Mesenchymal stem cell (in vitro differentiated cells and primary cell): Measurements from ENCODE around the gene SKAP1.
"Not testable (repeated sequence)": the region's sequence is repeated elsewhere in the genome, so short reads cannot be mapped to it uniquely, and the experiment has no call there.

ENCODE experiments used
- DNase-seq: peaks from one replicate; pipeline ENCODE4 v3.0.0-alpha.2; 2013
- H2AFZ ChIP-seq: one replicate; pipeline ENCODE4 v1.6.1; 2013; ENCODE audit warnings: low read depth, mild to moderate bottlenecking, control low read depth, inconsistent platforms, low read length, moderate library complexity
- H2AK5ac ChIP-seq: 2 replicates; pipeline ENCODE4 v1.6.1; 2013; ENCODE audit warnings: low read length, moderate library complexity, mild to moderate bottlenecking, inconsistent platforms; ENCODE audit not compliant: severe bottlenecking
- H2BK120ac ChIP-seq: one replicate; pipeline ENCODE4 v1.6.1; 2013; ENCODE audit warnings: low read depth, mild to moderate bottlenecking, inconsistent platforms, low read length, moderate library complexity
- H2BK12ac ChIP-seq, 2 experiments: one replicate each; pipeline ENCODE4 v1.6.1; 2013; ENCODE audit warnings: inconsistent platforms in 2 of 2, low read length in 2 of 2, mild to moderate bottlenecking in 2 of 2, moderate library complexity in 2 of 2, control low read depth in 1 of 2
- H2BK15ac ChIP-seq: one replicate; pipeline ENCODE4 v1.6.1; 2013; ENCODE audit warnings: mild to moderate bottlenecking, low read depth, inconsistent platforms; ENCODE audit not compliant: poor library complexity, severe bottlenecking
- H2BK5ac ChIP-seq: 2 replicates; pipeline ENCODE4 v1.6.1; 2013; ENCODE audit warnings: low read depth, mild to moderate bottlenecking, low read length, control low read depth, inconsistent platforms; ENCODE audit not compliant: poor library complexity, severe bottlenecking
- H3K14ac ChIP-seq, 2 experiments: one replicate each; pipeline ENCODE4 v1.6.1; 2013; ENCODE audit warnings: inconsistent platforms in 2 of 2, low read length in 2 of 2, control low read depth in 1 of 2, mild to moderate bottlenecking in 1 of 2, moderate library complexity in 1 of 2
- H3K18ac ChIP-seq, 2 experiments: one replicate each; pipeline ENCODE4 v1.6.1; 2013; ENCODE audit warnings: inconsistent platforms in 2 of 2, low read length in 2 of 2, control low read depth in 1 of 2, low read depth in 1 of 2, mild to moderate bottlenecking in 1 of 2
- H3K23ac ChIP-seq, 2 experiments: one replicate each; pipeline ENCODE4 v1.6.1; 2013; ENCODE audit warnings: inconsistent platforms in 2 of 2, low read length in 2 of 2, mild to moderate bottlenecking in 2 of 2, moderate library complexity in 2 of 2, control low read depth in 1 of 2
- H3K27ac ChIP-seq: 2 replicates; pipeline ENCODE4 v1.5.1; 2013; ENCODE audit warnings: mild to moderate bottlenecking, moderate library complexity, low read length, control low read depth, inconsistent platforms; ENCODE audit not compliant: poor library complexity, severe bottlenecking
- H3K27me3 ChIP-seq, 2 experiments: 2 replicates each; pipeline versions ENCODE4 v1.6.1 to v1.7.0; 2013; ENCODE audit warnings: low read length in 2 of 2, mild to moderate bottlenecking in 2 of 2, moderate library complexity in 2 of 2, control low read depth in 1 of 2, inconsistent platforms in 1 of 2; ENCODE audit not compliant: control insufficient read depth in 1 of 2, insufficient read depth in 1 of 2
- H3K36me3 ChIP-seq, 2 experiments: 2 replicates each; pipeline versions ENCODE4 v1.6.1 to v1.7.0; 2013; ENCODE audit warnings: low read length in 2 of 2, control low read depth in 1 of 2, inconsistent platforms in 1 of 2, low read depth in 1 of 2, mild to moderate bottlenecking in 1 of 2; ENCODE audit not compliant: insufficient read depth in 2 of 2, control insufficient read depth in 1 of 2
- H3K4ac ChIP-seq, 2 experiments: one replicate each; pipeline ENCODE4 v1.6.1; 2013; ENCODE audit warnings: inconsistent platforms in 2 of 2, low read length in 2 of 2, mild to moderate bottlenecking in 2 of 2, moderate library complexity in 2 of 2, control low read depth in 1 of 2, low read depth in 1 of 2
- H3K4me1 ChIP-seq: 2 replicates; pipeline ENCODE4 v1.6.1; 2013; ENCODE audit warnings: low read depth, low read length, control low read depth; ENCODE audit not compliant: control insufficient read depth, insufficient read depth
- H3K4me2 ChIP-seq: 2 replicates; pipeline ENCODE4 v1.6.1; 2013; ENCODE audit warnings: low read length, mild to moderate bottlenecking, inconsistent platforms; ENCODE audit not compliant: poor library complexity, severe bottlenecking
- H3K4me3 ChIP-seq, 2 experiments: 2 replicates each; pipeline versions ENCODE4 v1.5.1 to v1.7.0; 2013; ENCODE audit warnings: low read length in 2 of 2, mild to moderate bottlenecking in 2 of 2, control low read depth in 1 of 2, low read depth in 1 of 2; ENCODE audit not compliant: insufficient read depth in 1 of 2
- H3K79me1 ChIP-seq: replicated peaks from 2 replicates; pipeline ENCODE4 v1.6.1; 2013; ENCODE audit warnings: mild to moderate bottlenecking, control low read depth, low read length, inconsistent platforms; ENCODE audit not compliant: poor library complexity, severe bottlenecking
- H3K9ac ChIP-seq: 2 replicates; pipeline ENCODE4 v1.7.0; 2013; ENCODE audit warnings: mild to moderate bottlenecking, low read length, moderate library complexity
- H3K9me3 ChIP-seq: 2 replicates; pipeline ENCODE4 v1.7.0; 2013; ENCODE audit warnings: mild to moderate bottlenecking, low read length; ENCODE audit not compliant: control insufficient read depth
- H4K8ac ChIP-seq: one replicate; pipeline ENCODE4 v1.6.1; 2013; ENCODE audit warnings: inconsistent platforms, mild to moderate bottlenecking, low read length, moderate library complexity
- H4K91ac ChIP-seq: one replicate; pipeline ENCODE4 v1.6.1; 2013; ENCODE audit warnings: mild to moderate bottlenecking, low read length, inconsistent platforms
- WGBS: methylation state at CpG from one replicate; pipeline ENCODE4 v1.1.7; 2013; ENCODE audit warnings: mixed read lengths; 5-methylcytosine and 5-hydroxymethylcytosine counted together

Gene SKAP1

DNA sequence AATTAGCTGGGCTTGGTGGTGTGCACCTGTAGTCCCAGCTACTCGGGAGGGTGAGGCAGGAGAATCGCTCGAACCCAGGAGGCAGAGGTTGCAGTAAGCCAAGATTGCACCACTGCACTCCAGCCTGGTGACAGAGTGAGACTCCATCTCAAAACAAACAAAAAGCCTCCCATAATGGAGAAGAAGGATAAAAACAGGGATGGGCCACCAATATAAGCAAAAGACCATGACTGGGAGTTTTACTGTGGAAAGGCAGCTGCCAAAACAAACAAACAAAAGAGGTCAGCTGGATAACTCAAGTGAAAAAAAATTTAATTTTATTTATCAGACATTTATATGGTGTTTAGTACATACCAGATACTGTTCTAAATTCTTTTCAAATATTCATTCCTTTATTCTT lies 8.0 kb downstream of the SKAP1 start:
- DNase-seq, H3K9ac ChIP-seq, H2AFZ ChIP-seq, H2AK5ac ChIP-seq, H3K4me2 ChIP-seq, H3K23ac ChIP-seq, H3K79me1 ChIP-seq, H3K4ac ChIP-seq, H3K4me3 ChIP-seq, H3K4me1 ChIP-seq, H4K91ac ChIP-seq, H3K27ac ChIP-seq, H3K9me3 ChIP-seq, H2BK15ac ChIP-seq, H2BK12ac ChIP-seq, H2BK120ac ChIP-seq, H3K14ac ChIP-seq, H2BK5ac ChIP-seq, H4K8ac ChIP-seq, H3K27me3 ChIP-seq, H3K36me3 ChIP-seq, H3K18ac ChIP-seq: not testable (repeated sequence)
- 93% methylated on average over 3 of the region's 3 CpGs for WGBS

DNA sequence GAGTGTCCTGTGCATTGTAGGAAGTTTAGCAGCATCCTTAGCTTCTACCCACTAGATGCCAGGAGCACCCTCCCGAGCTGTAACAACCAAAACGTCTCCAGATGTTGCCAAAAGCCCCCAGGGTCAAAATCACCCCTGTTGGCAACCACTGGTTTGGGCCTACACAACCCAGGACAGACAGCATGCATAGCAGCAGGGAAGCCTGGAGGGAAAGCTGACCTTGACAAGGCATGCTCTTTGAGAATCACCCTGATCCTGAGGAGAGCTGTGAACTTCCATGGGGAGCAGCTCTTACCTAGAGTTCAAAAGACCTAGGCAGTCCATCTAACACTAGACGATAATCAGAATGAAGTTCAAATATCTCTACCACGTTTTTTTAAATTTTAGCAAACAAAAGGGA lies 9.2 kb downstream of the SKAP1 start:
- H3K36me3 ChIP-seq: no peaks in the 10 kb centered on the region
- H3K14ac ChIP-seq: peak overlapping the region in 1 of 2 experiments; percentile 62
- H4K8ac ChIP-seq: no peak overlapping the region
- no peak for DNase-seq
- H3K4me3 ChIP-seq: no peak overlapping the region
- H2AFZ ChIP-seq: no peak overlapping the region
- no peaks in the 10 kb centered on the region for H3K79me1 ChIP-seq
- H3K27me3 ChIP-seq: peaks cover 4 to 6% of the 10 kb centered on the region in 2 experiments
- no peak overlapping the region for H4K91ac ChIP-seq
- no peak overlapping the region for H3K4me2 ChIP-seq
- H3K27ac ChIP-seq: no peak overlapping the region
- H3K4ac ChIP-seq: no peak overlapping the region
- H2BK12ac ChIP-seq: no peak overlapping the region
- no peaks in the 10 kb centered on the region for H3K9me3 ChIP-seq
- H2BK120ac ChIP-seq: no peak overlapping the region
- H2BK5ac ChIP-seq: no peak overlapping the region
- no peak overlapping the region for H3K23ac ChIP-seq
- WGBS: 63% methylated on average over 2 of the region's 4 CpGs
- H2BK15ac ChIP-seq: no peak overlapping the region
- H3K4me1 ChIP-seq: no peaks in the 10 kb centered on the region
- no peak overlapping the region for H3K9ac ChIP-seq
- no peak overlapping the region for H2AK5ac ChIP-seq
- H3K18ac ChIP-seq: no peak overlapping the region

DNA sequence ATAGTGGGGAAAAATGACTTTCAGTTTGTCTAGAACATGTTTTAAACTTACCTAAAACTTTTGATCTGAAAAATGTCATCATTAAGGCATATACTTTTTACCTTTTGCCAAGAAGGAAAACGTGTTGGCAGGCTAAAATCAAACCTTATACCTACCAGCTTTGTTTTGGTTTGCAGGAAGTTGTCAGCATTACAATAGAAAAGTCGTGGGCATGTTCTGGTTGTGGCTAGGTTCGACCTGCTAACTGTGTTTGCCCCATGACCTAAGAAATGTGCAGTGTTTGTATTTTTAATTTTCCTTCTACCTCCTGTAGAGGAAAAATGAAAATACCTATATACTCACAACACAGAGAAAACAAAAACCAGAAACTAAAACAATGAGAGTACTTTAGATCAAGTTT lies 13.0 kb downstream of the SKAP1 start:
- no peak overlapping the region for H3K4ac ChIP-seq
- no peak overlapping the region for H3K27ac ChIP-seq
- H2BK5ac ChIP-seq: no peak overlapping the region
- H4K8ac ChIP-seq: no peak overlapping the region
- H4K91ac ChIP-seq: no peak overlapping the region
- no peak overlapping the region for H3K14ac ChIP-seq
- H3K9ac ChIP-seq: no peak overlapping the region
- H3K79me1 ChIP-seq: no peaks in the 10 kb centered on the region
- peaks cover 9 to 21% of the 10 kb centered on the region in 2 experiments for H3K27me3 ChIP-seq
- H2BK15ac ChIP-seq: no peak overlapping the region
- H3K36me3 ChIP-seq: no peaks in the 10 kb centered on the region
- WGBS: 25% methylated on average over 2 of the region's 3 CpGs
- H3K9me3 ChIP-seq: no peaks in the 10 kb centered on the region
- no peaks in the 10 kb centered on the region for H3K4me1 ChIP-seq
- H2BK120ac ChIP-seq: no peak overlapping the region
- no peak overlapping the region for H2BK12ac ChIP-seq
- H3K4me2 ChIP-seq: no peak overlapping the region
- no peak overlapping the region for H2AK5ac ChIP-seq
- H3K18ac ChIP-seq: no peak overlapping the region
- H3K23ac ChIP-seq: no peak overlapping the region
- no peak overlapping the region for H3K4me3 ChIP-seq
- no peak for DNase-seq
- no peak overlapping the region for H2AFZ ChIP-seq

DNA sequence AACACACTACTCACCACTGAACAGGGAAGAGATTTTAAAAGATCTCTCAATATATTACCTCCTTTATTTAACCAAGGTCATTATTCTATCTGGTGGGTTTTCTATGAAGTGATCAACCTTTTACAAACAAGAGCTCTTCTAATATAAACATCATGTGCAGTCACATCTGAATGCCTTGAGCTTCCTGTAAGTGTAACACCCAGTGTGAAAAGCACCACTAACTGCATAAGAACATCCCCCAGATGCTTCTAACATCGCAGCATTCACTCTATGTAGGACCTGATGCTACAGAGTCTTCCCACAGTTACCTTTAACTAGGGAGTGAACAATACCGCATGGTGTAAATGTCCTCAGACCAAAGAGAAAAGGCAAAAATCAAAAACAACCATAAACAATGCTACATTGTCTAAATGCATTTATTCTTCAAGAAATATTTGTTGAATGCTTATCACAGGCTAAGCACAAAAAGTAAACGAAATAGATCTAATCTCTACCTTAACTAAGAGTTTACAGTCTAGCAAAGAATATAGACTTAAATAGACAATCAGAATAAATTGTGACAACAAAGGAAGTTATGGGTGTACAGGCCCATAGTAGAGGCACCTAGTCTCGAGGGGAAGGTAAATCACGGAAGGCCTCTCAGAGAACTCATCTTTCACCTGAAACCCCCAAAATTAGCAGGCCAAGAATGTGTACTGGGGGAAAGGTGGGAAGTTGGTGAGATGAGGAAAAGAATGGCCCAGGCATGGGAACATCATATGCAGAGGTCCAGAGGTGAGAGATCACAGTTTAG lies 16.2 kb downstream of the SKAP1 start:
- no peak overlapping the region for H3K4me3 ChIP-seq
- H3K14ac ChIP-seq: no peak overlapping the region
- no peak overlapping the region for H2AFZ ChIP-seq
- no peak overlapping the region for H4K91ac ChIP-seq
- H2BK5ac ChIP-seq: no peak overlapping the region
- H3K79me1 ChIP-seq: no peaks in the 10 kb centered on the region
- H2BK12ac ChIP-seq: no peak overlapping the region
- 90% methylated on average over 2 of the region's 5 CpGs for WGBS
- H3K27ac ChIP-seq: no peak overlapping the region
- peaks cover 16 to 25% of the 10 kb centered on the region in 2 experiments for H3K27me3 ChIP-seq
- no peak overlapping the region for H2AK5ac ChIP-seq
- DNase-seq: no peak
- no peak overlapping the region for H2BK120ac ChIP-seq
- H3K18ac ChIP-seq: no peak overlapping the region
- no peaks in the 10 kb centered on the region for H3K4me1 ChIP-seq
- no peak overlapping the region for H3K9ac ChIP-seq
- no peak overlapping the region for H4K8ac ChIP-seq
- H3K4me2 ChIP-seq: no peak overlapping the region
- no peaks in the 10 kb centered on the region for H3K36me3 ChIP-seq
- no peak overlapping the region for H3K23ac ChIP-seq
- no peak overlapping the region for H3K4ac ChIP-seq
- no peak overlapping the region for H2BK15ac ChIP-seq
- H3K9me3 ChIP-seq: no peaks in the 10 kb centered on the region
